ENCODE data around the gene ALDH7A1.

DNA sequence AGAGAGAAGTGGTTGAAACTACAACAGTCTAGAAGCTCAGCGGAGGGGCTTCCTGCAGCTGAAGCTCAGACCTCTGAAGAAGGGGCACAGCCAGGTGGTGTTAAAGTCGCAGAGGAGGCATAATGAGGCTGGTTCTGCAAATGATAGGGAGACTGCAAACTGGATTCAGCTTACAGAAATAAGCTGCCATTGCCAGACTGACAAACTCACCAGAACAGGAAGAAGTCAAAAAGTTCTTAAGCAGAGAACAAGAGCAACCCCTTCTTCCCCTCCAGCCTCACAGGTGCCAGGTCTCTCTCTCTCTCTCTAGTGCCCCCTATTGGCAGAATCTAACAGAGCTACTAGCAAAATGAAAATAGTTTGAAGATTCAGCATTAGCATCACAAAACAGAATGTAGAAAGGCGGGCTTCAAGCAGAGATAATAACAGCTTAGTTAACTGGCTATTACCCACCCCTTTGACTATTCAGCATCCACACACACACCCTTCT is 95.1 kb downstream of the ALDH7A1 start:
- no peak for TF ChIP-seq OVOL2 (CRISPR knock-in tag; IDR thresholded peaks at IDR 0.05; ENCODE audit: borderline replicate concordance)
- no peak for TF ChIP-seq CBFB (CRISPR knock-in tag; IDR thresholded peaks at IDR 0.05; ENCODE audit: low read depth)
- TF ChIP-seq, protein P1, sequence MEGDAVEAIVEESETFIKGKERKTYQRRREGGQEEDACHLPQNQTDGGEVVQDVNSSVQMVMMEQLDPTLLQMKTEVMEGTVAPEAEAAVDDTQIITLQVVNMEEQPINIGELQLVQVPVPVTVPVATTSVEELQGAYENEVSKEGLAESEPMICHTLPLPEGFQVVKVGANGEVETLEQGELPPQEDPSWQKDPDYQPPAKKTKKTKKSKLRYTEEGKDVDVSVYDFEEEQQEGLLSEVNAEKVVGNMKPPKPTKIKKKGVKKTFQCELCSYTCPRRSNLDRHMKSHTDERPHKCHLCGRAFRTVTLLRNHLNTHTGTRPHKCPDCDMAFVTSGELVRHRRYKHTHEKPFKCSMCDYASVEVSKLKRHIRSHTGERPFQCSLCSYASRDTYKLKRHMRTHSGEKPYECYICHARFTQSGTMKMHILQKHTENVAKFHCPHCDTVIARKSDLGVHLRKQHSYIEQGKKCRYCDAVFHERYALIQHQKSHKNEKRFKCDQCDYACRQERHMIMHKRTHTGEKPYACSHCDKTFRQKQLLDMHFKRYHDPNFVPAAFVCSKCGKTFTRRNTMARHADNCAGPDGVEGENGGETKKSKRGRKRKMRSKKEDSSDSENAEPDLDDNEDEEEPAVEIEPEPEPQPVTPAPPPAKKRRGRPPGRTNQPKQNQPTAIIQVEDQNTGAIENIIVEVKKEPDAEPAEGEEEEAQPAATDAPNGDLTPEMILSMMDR (IDR thresholded peaks at IDR 0.05) = peak; percentile 60
- no peak for TF ChIP-seq SP1 (CRISPR knock-in tag; conservative IDR thresholded peaks at IDR 0.05)
- no peak for TF ChIP-seq FOXK1 (CRISPR knock-in tag; IDR thresholded peaks at IDR 0.05)

Data from WTC11 (cell line).